Activated naive CD4-positive, alpha-beta T cell treated with anti-CD3 and anti-CD28 coated beads, Interleukin-2, amount 10 ng/mL, durations not matched to agents 5 hours and 36 hours (primary cell): Measurements from ENCODE around the gene INTS15. TPM values are rescaled to one million over a fixed set of nuclear protein-coding genes. Genes with fewer than 3 reads are reported as not detected.

ENCODE experiments used
- total RNA-seq, 2 experiments: library from RNA; stranded (reverse); gene quantifications; one replicate each; pipeline ENCODE4 v1.2.3, GENCODE V29; 2021

Gene INTS15
- total RNA-seq: 10 to 100 TPM; 38.6 to 41.1 TPM

GRCh38 chr7:6589829-6590644 lies at the start of gene INTS15:
INTS15 (plus strand) TSS chr7:6590021; CDS start chr7:6590284, 263 bp downstream.

DNA sequence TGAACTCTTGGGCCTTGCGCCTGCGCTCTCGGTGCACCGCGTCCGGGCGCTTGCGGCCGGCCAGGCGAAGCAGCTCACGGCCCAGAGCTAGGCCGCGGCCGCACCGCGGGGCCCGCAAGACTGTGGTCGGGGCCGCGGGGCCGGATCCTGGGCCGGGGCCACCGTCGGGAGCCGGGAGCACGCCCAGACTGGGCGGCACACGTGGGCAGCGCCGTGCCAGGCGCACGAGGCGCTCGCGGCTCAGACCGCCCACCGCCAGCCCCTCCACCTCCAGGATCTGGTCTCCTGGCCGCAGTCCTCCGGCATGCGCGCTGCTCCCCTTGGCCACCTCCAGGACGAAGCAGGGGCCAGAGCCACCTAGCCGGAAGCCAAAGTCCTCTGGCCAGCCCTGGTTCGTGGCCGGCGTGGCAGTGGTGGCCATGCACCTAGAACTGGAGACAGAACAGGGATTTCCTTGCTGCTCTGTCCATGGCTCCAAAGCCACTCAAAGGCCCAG lies 38.8 kb upstream of the INTS15 start, which contains the start of gene GRID2IP:
Gene GRID2IP, minus strand, starts transcription at position 446 of the 496 bp plus-strand sequence. Its CDS starts 25 bp downstream, at position 421.

GRCh38 chr7:6577369-6578113 lies 12.3 kb upstream of the INTS15 start, which contains the start of gene ZDHHC4:
ZDHHC4 (plus strand) TSS chr7:6577454; CDS start chr7:6580562, 3,108 bp downstream.

GRCh38 chr7:6614953-6615722 lies 25.3 kb downstream of the INTS15 start, which contains the start of gene ZNF853:
ZNF853 (plus strand) TSS chr7:6615610; CDS start chr7:6616175, 565 bp downstream.

DNA sequence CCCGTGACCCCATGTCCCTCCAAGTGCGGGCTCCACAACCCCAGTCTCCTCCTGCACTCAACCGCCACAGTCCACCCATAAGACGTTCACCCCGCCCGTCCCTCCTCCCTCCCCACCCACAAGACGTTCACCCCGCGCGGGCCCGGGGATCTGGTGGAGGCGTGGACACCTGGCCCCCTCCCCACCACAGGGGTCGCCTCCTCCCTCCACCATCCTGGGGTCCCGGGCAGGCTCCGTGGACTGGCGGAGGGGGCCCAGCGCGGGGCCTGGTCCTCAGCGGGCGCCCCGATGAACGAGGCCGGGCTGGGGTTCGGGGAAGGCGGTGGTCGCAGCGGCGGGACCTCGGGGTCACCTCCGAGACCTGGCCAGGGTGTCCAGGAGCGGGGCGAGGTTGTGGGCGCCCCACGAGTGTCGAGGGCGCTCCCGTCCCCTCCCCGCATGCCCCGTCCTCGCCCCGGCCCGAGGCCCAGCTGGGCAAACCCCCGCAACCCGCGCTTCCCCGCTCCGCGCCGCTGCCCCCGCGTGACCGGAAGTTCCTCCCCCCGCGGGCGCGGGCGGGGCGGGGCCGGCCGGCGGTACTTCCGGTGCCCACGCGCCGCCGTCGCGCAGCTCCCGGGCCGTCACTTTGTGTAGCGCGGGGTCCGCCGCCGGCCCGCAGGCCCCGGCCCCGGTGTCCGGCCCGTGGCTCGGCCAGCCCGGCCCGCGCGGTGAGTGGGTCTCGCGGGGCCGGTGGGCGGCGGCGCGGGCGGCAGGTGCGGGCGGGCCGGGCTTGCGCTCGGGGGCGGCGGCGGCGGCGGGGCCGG lies 47.1 kb downstream of the INTS15 start, which contains the start of gene ZNF316:
Gene ZNF316, plus strand, starts transcription at position 578 of the 803 bp plus-strand sequence. CDS start 5,092 bp downstream, outside the sequence.

Other genes with a start within 250 kb of the INTS15 start
- 10 to 100 TPM; 10.6 to 11.9 TPM for gene FAM220A, start 241.1 kb upstream of the INTS15 start, total RNA-seq
- gene RAC1, start 215.5 kb upstream of the INTS15 start, total RNA-seq: 100 to 1,000 TPM; 136 to 142 TPM
- gene DAGLB, start 142.1 kb upstream of the INTS15 start, total RNA-seq: 10 to 100 TPM; 22.6 to 24.6 TPM
- gene KDELR2, start 105.9 kb upstream of the INTS15 start, total RNA-seq: 10 to 100 TPM; 49.3 to 52.0 TPM
- gene GRID2IP, start 38.6 kb upstream of the INTS15 start, total RNA-seq: under 1 TPM in 1 of 2 experiments, not detected in 1; 0.12 TPM
- 10 to 100 TPM; 33.6 to 36.8 TPM for gene ZDHHC4, start 12.6 kb upstream of the INTS15 start, total RNA-seq
- under 1 TPM; 0.60 to 0.81 TPM for gene ZNF853, start 25.6 kb downstream of the INTS15 start, total RNA-seq
- gene ZNF316, start 47.3 kb downstream of the INTS15 start, total RNA-seq: 10 to 100 TPM; 29.8 to 34.0 TPM
- 10 to 100 TPM; 28.9 to 29.6 TPM for gene ZNF12, start 116.9 kb downstream of the INTS15 start, total RNA-seq
- not detected for gene RSPH10B2, start 164.1 kb downstream of the INTS15 start, total RNA-seq
- 10 to 100 TPM; 68.4 to 78.8 TPM for gene CCZ1B, start 236.3 kb downstream of the INTS15 start, total RNA-seq